Muscle of back (tissue), 11 donors: ENCODE data around the gene MACROD1. TPM values are rescaled to one million over a fixed set of nuclear protein-coding genes. Genes with fewer than 3 reads are reported as not detected.

Experiments used
- DNase-seq, 3 donors: peaks; one replicate each; pipeline versions ENCODE4 v3.0.0 to v3.0.0-alpha.2; 2013
- polyA plus RNA-seq, 10 donors: library from polyadenylated mRNA; unstranded; fragments of 120-200 nt; gene quantifications; one replicate each; pipeline ENCODE4 v1.2.1, GENCODE V29; 2013; ENCODE audit not compliant: insufficient read length in 10 of 10

Gene MACROD1
- polyA plus RNA-seq, 10 donors, result 47.7 to 71.6 (median 53.2) TPM

DNA sequence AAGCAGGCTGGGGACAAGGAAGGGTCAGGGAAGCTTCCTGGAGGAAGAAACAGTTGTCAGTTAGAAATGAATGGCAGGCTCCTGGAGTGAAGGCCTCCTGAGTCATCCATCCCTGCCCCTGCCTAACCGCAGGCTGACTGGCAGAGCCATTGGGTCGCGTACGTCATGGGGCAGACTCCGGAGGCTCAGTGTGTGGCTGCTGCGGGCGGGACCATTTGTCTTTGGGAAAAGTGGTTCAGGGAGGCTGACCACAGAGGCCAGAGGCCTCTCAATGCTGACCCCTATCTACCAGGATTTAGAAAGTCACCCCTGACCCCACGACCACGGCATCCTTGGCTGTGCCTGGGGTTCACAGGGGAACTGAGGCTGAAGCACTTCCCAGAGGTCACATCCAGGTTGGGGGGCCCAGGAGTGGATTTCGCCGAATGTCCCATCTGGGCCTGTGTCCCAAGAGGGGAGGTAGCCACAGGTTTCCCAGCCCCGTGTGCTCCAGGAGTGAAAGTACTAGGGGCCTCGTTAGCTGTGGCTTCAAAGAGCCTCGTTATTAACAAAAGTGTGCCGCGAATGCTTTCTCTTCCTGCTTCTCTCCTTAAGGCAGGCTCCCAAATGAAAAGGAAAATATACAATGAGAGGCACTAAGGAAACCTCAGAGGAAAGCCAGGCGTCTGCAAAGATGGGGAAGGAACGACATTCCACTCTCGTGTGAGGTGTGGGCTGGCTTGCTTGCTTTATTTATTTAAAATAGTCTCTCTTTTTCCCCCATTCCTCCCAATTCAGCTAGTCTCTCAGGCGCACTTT lies 71.3 kb downstream of the MACROD1 start:
- DNase-seq, result peak in 1 of 3 donors; percentile 36

DNA sequence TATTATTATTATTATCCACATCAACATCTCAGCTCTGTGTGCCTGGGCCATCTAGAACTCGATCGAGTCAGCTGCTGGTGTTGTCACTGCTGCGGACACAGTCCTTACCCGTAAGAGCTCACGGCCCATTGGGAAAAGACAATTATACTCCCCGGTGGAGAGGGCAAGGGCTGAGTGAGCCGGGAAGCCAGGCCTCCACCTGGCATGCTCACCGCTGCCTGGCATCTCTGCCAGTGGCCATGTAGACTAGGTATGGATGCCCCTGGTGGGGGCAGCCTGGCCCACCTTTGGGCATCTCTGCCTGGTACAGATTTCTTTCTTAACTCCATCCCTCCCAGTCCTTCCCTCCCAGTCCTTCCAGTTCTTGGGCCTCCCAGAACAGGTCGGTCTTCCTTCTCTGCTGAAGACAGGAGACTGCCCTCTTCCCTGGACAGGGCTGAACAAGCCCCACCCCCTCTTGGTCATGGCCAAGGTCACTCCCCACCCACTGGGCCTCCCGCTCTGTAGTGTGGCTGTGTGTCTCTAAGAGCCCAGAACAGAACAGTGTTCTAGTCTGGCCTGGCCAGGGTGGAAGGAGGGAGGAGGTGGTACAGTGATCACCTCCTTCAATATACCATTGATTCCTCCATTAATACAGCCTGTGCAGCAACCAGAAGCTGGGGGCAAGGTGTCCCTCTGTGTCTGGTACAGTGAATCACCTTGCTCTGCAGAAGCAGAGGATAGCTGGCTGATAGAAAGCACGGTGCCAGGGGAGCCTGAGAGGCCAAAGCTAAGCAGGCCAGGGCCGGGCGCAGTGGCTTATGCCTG lies 72.5 kb downstream of the MACROD1 start:
- DNase-seq, result no peak

DNA sequence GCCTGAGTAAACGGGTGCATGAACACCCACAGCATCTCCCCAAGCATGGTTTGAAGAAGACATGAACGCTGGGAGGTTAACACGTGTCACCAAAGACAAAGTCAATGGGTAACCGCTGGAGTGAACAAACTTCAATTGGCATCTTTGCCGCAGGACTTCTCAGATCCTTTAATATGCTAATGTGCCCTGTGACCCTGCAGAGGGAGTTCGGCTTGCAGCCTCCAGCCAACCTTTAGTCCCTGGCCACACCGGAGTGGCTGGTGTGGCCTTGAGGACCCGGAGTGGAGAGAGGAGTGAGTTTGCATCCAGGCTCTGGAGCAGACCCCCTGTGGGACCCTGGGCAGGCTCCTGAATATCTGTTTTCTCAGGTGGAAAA lies 73.2 kb downstream of the MACROD1 start:
- no peak for DNase-seq

DNA sequence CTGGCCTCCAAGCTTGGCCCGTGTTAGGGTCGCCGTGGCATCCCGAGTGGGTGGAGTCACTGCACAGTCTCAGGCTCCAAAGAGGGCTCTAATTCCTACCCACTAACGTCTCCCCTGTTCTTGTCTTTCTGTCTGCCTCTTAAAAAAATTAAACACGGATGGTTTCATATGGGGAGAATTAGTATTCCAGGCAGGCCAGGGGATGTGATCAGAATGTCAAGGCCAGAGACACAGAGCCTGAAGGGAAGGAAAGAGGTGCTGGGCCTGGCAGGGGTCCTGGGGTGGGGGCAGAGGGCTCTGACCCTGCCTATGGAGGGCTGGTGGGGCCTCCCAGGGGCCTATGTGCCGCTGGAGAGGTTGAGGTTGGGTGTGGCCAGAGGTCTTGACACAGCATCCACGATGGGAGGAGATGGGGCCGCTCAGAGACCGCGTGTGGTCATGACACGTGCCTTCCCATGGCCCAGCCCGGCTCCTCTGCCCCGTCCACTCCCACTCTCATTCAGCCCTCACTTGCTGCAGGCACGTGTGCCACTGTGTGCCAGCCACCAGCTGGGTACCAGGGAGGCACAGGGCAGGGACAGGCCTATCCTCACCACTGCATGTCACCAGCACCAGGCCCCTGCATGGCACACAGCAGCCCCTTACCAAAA lies 73.7 kb downstream of the MACROD1 start:
- no peak for DNase-seq

DNA sequence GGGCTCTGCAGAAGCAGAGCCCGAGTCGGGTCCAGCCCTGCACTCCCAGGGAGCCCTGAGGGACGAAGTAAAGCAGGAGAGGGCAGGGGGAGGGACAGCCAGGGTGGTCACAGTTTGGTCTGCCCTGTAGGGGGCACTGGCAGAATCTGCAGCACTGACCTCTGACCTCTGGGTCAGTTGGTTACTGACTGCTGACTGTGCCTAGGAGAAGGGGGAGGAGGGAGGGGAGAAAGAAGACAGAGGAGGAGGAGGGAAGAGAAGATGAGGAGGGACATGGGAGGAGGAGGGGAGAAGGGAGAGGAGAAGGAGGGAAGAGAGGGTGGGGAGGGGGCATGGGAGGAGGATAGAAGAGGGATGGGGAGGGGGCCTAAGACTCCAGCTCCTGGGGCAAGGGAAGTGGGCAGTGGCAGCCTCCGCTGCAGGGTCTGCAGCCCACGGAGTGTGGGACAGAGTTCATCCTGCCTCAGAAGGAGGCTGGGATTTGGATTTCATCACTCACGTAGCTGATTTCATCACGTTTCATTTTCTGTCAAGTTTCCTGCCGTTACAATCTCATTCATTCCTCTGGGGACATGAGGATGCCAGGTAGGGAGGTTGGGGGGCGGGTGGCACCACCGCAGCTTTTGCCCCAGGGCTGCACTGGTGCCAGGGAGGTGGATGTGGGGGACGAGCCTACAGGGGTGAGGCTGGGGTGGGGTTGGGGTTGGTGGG lies 75.0 kb downstream of the MACROD1 start:
- DNase-seq, result peak in 1 of 3 donors; percentile 43

DNA sequence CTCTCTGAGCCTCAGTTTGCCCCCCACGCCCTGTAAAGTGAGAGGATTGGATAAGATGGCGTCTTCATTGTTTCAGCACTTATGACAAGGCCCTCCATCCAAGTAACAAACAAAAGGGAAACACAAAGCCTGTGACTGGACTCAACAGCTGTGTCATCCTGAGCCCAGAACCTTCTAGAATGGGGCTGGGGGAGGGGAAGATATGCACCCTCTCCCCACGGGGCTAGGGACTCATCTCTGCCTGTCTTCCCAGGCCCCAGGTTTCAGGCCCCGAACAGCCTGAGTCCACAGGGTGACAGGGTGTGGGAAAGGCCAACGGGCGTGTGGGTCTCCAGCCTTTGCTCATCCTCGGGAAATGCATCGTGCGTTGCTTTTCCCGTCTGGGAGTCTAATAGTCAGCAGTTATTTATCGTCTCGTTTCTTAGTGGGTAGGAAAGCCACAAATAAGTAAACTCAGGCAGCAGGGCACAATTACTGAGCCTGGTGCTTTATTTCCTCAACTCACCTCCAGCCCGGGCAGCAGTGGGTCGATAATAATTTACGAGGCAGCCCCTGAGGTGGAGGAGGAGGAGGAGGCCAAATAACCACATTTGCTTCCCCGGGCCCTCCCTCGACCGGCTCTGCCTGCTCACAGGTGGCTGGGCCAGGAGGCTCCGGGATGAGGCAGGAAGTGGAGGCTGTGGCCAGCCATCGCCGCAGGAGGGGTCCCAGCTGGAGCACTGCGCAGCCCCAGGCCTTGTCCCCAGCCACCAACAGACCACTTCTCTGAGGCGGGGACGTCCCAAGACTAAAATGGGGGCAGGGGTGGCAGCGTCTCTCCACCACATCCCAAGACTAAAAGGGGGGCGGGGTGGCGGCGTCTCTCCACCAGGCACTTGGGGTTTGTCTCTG lies 75.8 kb downstream of the MACROD1 start:
- no peak for DNase-seq

DNA sequence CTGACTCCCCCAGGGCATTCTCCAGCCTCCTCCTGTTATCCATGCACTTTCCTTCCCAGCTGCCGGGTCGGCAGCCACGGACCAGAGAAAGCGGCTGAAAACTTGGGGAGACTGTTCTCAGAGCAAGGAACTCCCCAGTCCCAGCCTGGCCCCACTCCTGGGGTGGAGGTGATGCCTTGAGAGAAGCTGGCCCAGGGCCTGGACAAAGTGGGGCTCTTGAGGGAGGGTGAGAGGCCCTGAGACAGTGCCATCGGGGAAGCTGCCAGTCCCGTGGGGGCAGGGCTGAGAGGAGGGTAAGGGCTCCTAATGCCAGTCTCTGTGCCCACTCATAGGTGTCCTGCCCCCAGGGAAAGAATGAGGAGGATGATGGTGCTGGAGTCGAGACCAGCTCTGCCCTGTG lies 76.4 kb downstream of the MACROD1 start:
- DNase-seq, result no peak

DNA sequence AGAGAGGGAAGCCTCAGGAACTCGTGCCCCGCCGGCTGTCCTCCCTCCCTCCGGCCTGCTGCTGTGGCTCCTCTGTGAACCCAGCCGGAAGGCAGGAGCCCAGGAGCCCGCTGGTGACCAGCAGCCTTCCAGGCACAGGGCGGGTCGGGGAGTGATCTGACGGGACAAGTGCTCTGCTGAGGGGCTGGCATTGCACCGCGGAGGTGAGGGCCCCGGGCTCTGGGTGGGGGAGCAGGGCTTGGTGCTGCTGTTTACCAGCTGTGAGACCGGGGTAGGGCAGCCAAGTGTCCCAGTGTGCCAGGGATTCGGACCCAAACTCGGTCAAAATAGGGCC lies 76.9 kb downstream of the MACROD1 start:
- no peak for DNase-seq

DNA sequence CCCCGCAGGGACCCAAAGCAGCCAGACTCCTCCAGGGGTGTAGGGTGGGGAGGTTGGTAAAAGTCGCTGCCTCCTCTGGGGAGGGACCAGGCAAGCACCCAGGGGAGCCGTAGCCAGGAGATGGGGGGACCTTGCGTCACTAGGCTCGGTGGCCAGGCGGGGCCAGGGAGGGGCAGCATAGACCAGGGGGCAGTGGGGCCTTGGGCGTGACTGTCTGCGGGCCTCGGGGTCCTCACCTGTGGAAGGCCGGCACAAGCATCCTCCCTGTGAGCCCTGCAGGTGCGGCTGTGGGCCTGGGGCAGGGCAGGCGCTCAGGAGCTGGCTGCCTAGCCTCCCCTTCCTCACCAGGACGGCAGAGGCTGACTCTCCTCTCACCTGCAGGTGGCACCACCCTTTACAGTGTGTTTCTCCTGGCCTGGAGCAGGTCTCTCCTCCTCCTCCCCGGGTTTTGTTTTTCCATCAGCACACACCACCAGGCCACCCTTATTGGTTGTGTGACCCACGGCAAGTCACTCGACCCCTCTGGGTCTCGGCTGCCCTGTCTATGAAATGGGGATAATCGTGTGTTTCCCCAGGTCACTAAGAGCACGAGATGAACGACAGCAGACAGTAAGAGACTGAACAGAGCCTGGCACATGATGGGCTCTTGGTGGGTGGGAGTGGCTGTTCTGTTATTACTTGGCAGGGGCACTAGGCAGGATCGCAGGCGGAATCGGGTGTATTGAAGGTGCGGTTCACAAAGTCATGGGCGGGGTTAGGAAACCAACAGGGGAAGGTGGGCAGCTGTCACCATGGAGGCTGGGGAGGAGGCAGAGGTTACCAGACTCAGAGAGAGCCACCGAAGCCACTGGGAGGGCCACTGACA lies 77.5 kb downstream of the MACROD1 start:
- no peak for DNase-seq

DNA sequence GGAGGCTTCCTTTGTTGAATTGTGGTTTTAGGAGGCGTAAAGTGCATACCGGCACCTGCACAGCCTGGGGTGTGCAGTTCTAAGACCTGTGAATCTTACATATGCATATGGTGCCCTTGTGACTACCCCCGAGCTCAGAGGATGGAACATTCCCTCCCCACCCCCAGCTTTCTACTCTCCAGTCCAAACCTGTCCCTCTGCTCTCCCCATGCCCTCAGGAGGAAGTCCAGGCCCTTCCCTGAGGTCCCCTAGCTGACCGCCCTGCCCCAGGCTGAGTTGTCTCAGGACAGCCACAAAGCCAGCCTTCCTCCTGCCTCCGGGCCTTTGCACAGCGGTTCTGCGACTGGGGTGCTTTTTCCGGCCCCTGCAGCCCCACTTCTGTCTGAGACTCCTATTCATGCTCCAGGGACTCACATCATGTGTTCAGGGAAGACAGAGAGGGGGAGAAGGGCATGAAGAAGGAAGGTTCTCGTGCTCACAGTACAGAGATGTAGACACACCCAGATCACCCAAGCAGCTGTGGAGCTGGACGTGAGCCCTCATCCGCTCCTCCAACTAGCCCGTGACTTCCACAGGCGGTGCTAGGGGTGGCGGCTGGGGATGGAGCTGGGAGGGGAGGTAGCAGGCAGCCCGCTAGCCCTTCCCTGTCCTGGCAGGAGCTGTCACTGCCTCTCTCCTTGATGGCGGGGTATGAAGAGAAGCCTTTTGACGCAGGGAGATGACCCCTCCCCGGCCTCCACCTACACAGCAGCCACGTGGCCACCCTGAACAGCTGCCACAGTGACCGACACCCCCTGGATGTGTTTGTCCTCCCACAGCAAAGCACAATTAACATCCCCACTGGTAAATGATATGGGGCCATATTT lies 79.4 kb downstream of the MACROD1 start:
- peak; percentile 72 to 90 (median 73) for DNase-seq

DNA sequence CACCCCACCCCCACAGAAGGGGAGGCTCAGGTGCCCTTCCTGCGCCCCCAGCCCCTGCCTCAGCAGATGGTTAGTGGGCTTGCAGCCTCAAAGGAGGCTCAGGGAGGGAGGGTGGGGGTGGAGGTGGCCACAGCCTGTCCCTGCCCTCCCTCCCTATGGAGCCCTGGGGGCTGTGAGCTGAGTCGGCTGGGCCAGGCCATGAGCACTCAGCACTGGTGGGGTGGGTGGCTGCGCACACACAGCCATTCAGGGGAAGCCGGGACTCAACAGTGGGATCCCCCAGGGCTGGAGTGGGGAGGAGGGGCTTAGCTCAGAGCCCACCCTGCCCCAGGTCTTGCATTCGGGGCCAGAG lies 80.0 kb downstream of the MACROD1 start:
- no peak for DNase-seq

DNA sequence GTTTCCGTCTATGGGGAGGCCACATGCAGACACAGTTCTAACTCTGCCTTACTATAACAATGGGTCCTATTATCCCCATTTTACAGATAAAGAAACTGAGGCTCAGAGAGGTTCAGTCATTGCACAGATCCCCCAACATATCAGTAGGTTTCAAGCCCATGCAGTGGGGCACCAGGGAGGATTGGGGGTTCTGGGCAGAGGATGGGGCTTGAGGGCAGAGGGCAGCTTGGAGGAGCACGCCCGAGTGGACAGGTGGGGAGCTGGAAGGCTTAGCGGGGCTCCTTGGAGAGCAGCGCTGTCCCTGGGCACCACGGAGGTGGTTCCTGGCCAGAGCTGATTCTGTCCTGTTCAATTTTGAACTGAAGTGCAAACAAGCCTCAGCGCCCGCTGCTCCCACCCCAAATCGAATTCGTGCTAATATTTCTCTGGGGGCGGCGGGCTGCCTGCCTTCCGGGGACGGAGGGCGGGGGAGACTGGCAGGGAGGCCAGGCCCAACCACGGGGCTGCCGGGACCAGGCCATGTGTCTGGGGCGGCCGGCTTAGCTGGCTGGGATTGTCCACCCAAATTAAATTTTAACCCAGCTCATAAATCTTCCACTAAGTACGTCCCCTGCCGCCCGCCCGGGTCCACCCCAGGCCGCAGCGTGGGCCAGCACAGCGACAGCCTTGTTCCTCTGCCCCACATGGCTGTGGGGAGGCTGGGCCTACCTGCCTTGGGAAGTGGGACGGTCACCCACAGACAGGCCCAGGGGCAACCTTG lies 80.8 kb downstream of the MACROD1 start:
- DNase-seq, result no peak

DNA sequence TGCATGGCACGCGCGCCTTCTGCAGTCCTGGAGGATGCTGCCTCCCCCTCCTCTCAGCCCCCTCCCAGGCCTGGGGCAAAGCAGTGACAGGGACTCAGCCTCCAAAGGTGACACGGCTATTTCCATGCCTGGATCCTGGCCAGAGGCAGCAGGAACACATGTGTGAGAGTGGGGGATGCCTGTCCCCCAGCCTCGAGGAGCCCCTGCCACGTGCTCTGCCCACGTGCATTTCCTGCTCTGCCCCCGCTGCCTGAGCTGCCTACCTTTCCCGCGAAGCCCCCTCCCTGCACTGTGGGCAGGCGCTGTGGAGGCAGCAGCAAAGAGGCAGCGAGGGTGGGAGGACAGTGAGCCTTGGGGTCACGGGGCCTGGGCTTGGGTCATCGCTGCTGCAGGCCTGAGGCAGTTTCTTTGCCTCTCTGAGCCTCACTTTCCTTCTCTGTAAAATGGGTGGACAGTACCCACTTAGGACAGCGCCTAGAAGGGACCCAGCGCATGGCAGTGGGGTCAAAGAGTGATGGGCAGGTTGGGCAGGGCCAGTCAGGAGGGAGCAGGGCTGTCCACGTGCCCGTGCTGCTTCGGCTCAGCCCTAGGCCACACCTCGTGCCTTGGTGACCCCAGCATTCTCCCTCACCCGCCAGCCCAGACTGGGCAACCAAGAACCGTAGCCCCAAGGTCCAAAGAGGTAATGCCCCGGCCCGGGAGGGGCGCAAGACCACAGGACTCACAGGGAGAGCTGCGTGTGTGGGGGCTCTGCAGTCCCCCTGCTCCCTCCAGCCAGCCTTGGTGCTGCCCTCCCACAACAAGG lies 81.6 kb downstream of the MACROD1 start:
- DNase-seq, result no peak

DNA sequence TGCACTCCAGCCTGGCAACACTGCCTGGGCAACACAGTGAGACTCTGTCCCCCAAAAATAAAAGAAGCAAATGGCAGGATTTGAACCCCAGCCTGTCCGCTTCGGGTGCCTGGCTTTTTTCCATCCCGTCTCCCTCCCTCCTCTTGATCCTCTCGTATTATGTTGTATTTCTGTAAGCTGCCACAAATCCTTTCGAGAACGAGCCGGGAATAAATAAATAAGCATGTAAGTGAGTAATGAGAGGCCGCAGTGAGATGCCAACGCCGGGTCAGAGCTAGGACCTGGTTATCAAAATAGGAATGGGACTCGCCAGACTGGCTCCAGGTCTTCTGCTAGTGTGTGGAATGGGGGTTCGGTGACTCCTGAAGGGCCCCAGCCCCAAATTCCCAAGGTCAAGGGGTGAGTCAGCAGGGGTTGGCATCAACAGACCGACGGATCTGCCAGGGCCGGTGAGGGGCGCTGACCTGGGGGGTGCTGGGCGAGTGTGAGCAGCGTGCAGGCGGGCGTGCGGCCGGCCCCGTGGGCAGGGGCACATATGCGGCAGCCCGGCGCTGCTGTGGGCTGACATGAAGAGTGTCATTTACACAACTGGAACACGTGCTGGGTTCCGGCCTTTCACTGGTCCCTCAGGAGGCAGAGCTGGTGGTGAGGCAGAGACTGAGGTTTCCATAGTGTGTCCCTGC lies 82.4 kb downstream of the MACROD1 start:
- no peak for DNase-seq

DNA sequence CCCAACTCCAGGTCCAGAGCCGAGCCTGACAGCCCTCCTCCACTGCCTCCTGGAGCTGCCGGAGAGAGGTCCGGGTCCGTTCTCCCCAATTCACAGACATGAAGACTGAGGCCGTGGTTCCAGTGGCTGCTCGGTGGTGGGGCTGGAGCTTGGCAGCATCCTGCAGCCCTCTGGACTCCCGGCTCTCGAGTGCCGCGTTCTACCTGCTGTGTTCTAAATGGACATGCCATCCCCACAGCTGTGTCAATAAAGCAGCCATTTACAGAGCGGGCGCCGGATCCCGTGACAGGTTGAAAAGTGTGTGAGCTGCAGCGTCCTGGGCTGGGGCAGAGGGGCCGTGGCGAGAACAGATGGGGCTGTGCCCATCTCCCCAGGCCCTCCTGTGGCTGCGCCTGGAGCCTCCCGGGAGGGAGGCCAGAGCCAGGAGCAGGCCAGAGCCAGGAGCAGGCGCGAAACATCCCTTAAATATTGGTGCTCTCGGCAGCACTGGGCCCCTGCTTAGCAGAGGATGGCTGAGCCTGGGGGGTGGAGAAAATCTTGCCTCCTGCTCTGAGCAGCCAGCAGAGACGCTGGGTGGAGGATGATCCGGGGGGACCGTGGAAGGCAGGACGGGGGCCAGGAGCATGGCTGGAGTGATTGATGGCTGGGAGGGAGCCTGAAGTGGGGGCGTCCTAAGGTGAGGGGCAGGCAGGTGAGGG lies 84.0 kb downstream of the MACROD1 start:
- no peak for DNase-seq

DNA sequence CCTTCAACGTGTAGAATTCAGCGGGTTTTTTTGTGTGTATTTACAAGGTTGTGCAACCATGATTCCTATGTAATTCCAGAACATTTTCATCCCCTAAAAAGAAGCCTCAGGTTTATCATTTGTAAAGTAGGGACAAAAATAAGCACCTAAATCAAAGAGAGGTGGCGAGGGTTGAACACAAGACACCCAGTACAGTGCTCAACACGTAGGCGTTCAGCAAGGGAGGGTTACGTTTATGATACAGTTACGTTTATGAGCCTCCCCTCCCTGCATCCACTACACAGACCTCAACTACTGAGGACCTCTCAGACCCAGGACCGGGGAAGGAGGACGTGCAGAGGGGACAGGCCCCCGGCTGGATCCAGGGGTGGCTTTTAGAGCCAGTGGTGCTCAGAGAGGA lies 85.5 kb downstream of the MACROD1 start:
- DNase-seq, result no peak
